Left hindlimb (tissue), 1 donor: ENCODE results near the gene PRLR.
"Not testable (repeated sequence)": the region's sequence is repeated elsewhere in the genome, so short reads cannot be mapped to it uniquely, and the experiment has no call there.

ENCODE experiments used
- DNase-seq: peaks from one replicate; pipeline ENCODE4 v3.0.0-alpha.2; 2018

PRLR gene

DNA sequence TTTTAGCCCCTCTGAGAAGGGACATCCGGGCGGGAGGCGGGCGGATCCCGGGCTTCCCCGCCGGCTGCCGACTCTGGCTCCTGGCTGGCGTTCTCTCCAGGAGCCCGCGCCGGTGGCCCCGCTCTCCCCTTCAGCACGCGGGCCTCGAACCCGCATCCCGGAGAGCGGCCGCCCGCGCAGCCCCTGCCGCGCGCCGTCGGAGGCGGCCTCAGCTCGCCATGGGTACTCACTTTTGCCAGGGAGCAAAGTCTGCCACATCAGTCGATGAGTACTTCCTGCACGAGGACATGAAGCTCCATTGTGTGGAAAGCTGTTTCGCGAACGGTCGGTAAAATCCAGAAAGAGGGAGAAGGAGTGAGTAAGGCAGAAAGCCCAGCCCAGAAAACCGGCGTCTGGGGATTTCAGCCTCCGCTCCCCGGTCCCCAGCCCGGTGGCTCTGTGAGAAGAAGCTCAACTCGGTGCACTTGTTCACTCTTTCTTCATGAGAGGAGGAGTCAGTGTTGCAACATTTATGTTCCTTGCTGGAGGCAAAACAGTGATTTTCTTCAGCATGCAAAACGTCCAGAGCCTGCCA, at the start of gene PRLR:
Gene PRLR (minus strand): TSS at position 450 of the 574 bp plus-strand sequence. CDS start 140,867 bp downstream, outside the sequence.
- DNase-seq = peak; percentile 38

- no peak for DNase-seq
Measured at GRCh38 chr5:35274839-35275509, 44.7 kb upstream of the PRLR start.

DNA sequence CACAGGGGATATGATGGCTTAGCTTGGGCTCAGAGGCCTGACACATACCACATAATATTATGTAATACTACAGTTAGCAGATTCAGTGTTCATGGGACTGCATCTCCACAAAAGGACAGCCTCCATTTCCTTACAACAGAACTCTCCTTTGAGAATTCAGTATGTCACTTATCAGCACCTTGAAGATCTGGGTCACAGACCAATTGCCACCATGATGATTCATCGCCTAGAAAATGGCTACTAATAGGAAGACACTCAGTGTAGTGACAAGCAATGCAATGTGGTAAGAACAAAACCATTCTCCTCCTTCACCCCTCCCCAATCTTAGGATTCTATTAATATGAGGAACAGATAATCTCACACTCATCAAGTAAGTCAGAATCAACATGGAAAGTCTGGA, 38.7 kb upstream of the PRLR start:
- DNase-seq = no peak

GRCh38 chr5:35266276-35266675, 36.0 kb upstream of the PRLR start:
- no peak for DNase-seq

DNA sequence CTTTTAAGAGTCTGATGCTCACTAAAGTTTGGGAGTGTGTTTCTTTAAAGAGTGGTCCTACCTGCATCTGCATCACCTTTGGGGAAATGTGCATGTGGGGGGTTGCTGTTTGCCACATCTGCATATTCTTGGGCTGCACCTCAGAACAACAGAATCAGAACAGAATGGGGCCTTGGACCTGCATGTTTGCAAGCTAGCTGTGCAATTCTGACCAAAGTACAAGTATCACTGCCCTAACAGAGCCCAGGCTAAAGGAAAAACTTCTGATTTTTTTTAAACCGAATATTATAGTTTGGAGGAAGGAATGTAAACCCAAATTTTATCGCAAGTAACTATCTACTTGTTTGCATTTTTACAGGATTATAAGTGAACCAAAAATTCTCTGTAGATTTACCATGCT, 34.2 kb upstream of the PRLR start:
- no peak for DNase-seq

- DNase-seq = no peak
Measured at GRCh38 chr5:35263266-35263877, 33.1 kb upstream of the PRLR start.

- no peak for DNase-seq
Measured at GRCh38 chr5:35253582-35253981, 23.3 kb upstream of the PRLR start.

GRCh38 chr5:35252963-35253362, 22.7 kb upstream of the PRLR start:
- DNase-seq = no peak

GRCh38 chr5:35248843-35249780, 18.8 kb upstream of the PRLR start:
- no peak for DNase-seq

- DNase-seq = no peak
Measured at GRCh38 chr5:35247648-35248034, 17.4 kb upstream of the PRLR start.

- peak; percentile 77 for DNase-seq
Measured at GRCh38 chr5:35246900-35247647, 16.8 kb upstream of the PRLR start.

- no peak for DNase-seq
Measured at GRCh38 chr5:35246411-35246810, 16.1 kb upstream of the PRLR start.

- DNase-seq = not testable (repeated sequence)
Measured at GRCh38 chr5:35245371-35245770, 15.1 kb upstream of the PRLR start.

GRCh38 chr5:35244171-35244570, 13.9 kb upstream of the PRLR start:
- no peak for DNase-seq

DNA sequence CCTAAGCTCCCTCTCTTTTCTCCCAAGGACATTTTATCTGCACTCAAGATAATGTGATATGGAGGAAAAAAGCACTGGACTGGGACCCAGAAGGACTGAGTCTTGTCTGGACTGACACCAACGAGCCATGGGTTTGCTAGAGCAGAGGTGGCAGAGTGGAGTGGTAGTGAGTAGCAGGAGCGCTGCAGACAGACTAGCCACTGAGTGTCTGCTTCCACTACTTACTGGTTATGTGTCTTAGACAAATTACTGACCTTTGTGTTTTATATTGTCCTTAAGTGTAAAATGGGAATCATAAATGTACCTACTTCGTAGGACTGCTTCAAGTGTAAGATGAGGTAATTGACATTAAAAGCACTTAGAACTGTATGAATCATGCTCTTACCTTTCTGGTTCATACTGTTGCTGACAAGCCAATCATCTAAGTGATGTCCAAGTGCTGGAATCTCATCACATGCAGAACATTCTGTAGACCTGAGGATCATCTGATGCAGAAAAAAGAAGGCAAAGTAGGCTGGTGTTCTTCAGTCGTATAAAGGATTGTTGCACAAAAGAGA, 12.5 kb upstream of the PRLR start:
- DNase-seq = no peak

DNA sequence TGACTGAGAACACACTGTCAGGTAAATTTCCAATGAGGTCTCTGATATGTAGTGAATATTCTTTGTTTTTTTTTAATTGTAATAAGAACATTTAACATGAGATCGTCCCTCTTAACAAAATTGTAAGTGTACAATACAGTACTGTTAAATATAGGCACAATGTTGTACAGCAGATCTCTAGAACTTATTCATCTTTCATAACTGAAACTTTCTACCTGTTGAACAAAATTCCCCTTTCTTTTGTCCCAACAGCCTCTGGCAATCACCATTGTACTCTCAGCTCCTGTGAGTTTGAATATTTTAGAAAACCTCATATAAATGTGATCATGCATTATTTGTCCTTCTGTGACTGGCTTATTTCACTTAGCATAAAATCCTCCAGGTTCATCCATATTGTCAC, 10.6 kb upstream of the PRLR start:
- no peak for DNase-seq

- DNase-seq = no peak
Measured at GRCh38 chr5:35239911-35240610, 9.8 kb upstream of the PRLR start.

DNA sequence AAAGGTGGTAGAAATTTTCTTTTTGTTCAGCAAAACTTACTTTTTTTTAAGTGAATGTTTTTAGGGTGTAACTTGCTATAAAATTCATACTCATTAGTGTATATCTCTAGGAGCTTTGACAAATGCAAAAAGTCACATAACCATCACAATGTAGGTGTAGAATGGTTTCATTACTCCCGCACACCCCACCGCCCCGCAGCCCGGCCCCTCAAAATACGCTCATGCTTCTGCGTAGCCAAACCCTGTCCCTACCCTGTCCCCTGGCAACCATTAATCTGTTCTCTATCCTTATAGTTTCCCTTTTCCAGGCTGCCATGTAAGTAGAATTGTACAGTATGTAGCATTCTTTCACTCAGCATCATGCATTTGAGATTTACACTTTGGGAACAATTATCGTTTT, 9.2 kb upstream of the PRLR start:
- DNase-seq = no peak

DNA sequence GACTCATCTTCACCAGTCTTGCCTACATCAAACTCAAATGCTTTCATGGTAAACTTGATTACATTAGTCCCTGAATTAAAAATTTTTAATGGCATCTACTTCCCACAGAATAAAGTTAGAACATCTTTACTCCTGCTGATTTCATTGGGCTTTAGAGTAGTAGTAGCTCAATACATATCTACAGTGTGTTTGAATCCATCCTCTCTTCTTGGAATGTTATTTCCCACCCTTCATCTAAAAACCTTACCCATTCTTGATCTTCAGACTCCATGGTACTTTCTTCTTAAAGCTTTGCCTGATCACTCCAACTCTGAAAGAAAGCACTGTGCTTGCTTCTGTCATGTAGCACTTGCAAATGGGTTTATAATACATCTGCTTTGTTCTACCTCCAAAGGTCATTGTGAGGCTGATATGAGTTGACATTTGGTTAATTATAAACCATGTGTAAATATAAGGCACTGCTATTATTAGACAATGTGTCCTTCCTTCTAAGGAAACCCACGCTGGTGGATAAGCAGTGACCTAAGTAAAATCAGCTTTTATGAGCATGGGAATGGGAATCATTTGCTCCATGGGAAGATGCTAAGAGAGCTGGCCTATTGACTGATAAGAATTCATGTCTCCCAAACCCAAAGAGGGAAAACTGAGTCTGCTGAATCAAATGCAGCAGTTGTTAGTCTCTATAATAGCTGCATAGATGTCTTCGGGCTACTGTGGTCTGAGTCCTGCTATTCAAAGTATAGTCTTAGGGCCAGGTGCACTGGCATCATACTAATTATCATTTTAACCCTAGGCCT, 7.5 kb upstream of the PRLR start:
- DNase-seq = no peak

- DNase-seq = no peak
Measured at GRCh38 chr5:35236770-35237169, 6.5 kb upstream of the PRLR start.

DNA sequence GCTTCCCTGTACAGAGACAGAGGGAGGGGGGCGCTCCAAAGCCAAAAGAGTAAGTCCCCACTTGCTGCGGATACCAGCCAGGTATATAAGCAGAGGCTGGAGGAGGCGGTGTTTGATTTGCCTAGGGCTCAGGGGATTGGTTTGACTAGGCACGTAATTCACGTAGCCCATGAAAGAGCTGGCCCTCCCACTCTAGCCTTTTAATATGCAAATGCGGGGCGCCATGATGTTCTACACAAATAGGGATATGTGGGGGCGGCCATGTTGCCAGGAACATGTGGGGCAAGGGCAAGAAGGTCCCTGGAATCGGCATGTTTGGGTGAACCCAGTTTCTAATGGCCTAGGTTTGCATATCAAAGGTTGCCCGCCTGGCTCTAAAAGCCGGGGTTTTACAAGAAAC, 3.3 kb upstream of the PRLR start:
- DNase-seq = no peak
